A172 (cell line): ENCODE results near the gene ARSI. TPM values are rescaled to one million over a fixed set of nuclear protein-coding genes. Genes with fewer than 3 reads are reported as not detected.
A peak's percentile ranks its signal among the peaks of the same experiment; 100 is the strongest.

ENCODE experiments used
- DNase-seq: peaks from one replicate; pipeline ENCODE4 v3.0.0-alpha.2; 2015; ENCODE audit warnings: low spot score
- total RNA-seq: library from RNA; depleted of rRNA; stranded (reverse); fragments of >200 nt; shearing (Covaris generic); gene quantifications from 2 replicates; pipeline ENCODE4 v1.2.3, GENCODE V29; 2014

ARSI gene
- total RNA-seq, 1 experiment from 2014 or later, result 1.9 TPM

- DNase-seq, result no peak
These were observed 6.6 kb upstream of the ARSI start for GRCh38 chr5:150309101-150309885.

GRCh38 chr5:150307617-150308426, 5.1 kb upstream of the ARSI start:
- DNase-seq, result no peak

- no peak for DNase-seq
These were observed 4.1 kb upstream of the ARSI start for GRCh38 chr5:150306775-150307174.

GRCh38 chr5:150305557-150305956, 2.9 kb upstream of the ARSI start:
- no peak for DNase-seq

- DNase-seq, result no peak
These were observed 2.4 kb upstream of the ARSI start for GRCh38 chr5:150305095-150305494.

GRCh38 chr5:150304481-150305081, 1.9 kb upstream of the ARSI start:
- DNase-seq, result no peak

GRCh38 chr5:150303660-150304386, 1.1 kb upstream of the ARSI start:
- no peak for DNase-seq

- peak; percentile 69 for DNase-seq
These were observed 438 bp upstream of the ARSI start for GRCh38 chr5:150303070-150303615.

- DNase-seq, result no peak
These were observed 804 bp downstream of the ARSI start for GRCh38 chr5:150301901-150302300.

- no peak for DNase-seq
These were observed 1.6 kb downstream of the ARSI start for GRCh38 chr5:150301170-150301505.

GRCh38 chr5:150300496-150301169, 2.1 kb downstream of the ARSI start:
- DNase-seq, result no peak

- peak; percentile 28 for DNase-seq
These were observed 3.0 kb downstream of the ARSI start for GRCh38 chr5:150299571-150300327.

- DNase-seq, result peak; percentile 91
These were observed 3.8 kb downstream of the ARSI start for GRCh38 chr5:150298701-150299451.

GRCh38 chr5:150297934-150298595, 4.6 kb downstream of the ARSI start:
- DNase-seq, result no peak

GRCh38 chr5:150297236-150297890, 5.3 kb downstream of the ARSI start:
- DNase-seq, result no peak

- DNase-seq, result no peak
These were observed 6.2 kb downstream of the ARSI start for GRCh38 chr5:150296496-150296895.

GRCh38 chr5:150295741-150296486, 6.8 kb downstream of the ARSI start:
- DNase-seq, result no peak

GRCh38 chr5:150295172-150295634, 7.5 kb downstream of the ARSI start:
- DNase-seq, result peak; percentile 75
